NCI-H2107 treated with DMSO at 0.1 percent for 48 hours (cell line): ENCODE measurements around the gene NR3C2.

ENCODE experiments used
- DNase-seq: peaks from one replicate; lab custom pipeline; 2025; ENCODE audit not compliant: unreplicated experiment; lab: John Stamatoyannopoulos, UW

Gene NR3C2

GRCh38 chr4:148081267-148081666 is 360.9 kb downstream of the NR3C2 start:
- no peak for DNase-seq

- no peak for DNase-seq
These were observed 362.3 kb downstream of the NR3C2 start for GRCh38 chr4:148079961-148080360.

DNA sequence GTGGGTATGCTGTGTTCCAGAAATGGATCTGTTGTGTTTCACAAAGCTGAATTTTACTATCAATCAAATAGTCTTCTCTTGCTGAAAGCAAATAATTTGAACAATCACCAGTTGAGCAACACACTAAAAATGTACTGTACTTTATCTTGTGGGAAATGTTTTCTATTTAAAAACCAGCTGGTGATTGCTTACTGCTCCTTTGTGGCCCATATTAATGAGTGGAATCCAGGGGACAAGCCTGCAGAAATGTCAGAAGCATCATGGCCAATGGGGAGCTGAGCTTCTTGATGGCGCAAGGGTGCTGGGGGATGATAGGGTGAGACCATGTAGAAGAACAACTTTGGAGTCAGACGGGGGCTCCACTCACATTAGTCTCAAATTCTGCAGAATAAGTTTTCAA is 364.2 kb downstream of the NR3C2 start:
- no peak for DNase-seq

GRCh38 chr4:148077581-148077980 is 364.6 kb downstream of the NR3C2 start:
- no peak for DNase-seq

GRCh38 chr4:148076964-148077363 is 365.2 kb downstream of the NR3C2 start:
- no peak for DNase-seq

- no peak for DNase-seq
These were observed 366.8 kb downstream of the NR3C2 start for GRCh38 chr4:148075438-148075837.

DNA sequence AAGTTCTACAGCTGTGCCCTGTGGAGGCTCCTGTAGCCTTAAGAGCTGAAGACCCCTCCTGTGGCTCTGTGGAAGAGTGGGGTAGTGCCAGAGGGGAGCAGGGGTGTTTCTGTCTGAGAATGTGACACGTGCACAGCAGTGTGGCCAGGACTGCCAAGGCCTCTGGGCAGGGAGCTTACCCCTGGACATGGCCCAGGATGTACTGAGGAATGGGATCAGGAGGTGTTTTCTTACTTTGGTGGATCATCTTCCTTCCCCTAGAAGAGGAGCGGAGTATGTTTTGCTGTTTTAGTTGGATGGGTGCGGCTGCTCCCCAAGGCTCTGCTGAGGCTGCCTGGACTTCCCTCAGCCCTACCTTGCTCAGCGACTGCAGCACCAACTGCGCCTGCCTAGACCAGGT is 367.8 kb downstream of the NR3C2 start:
- no peak for DNase-seq

GRCh38 chr4:148073349-148073748 is 368.9 kb downstream of the NR3C2 start:
- DNase-seq, result no peak

- no peak for DNase-seq
These were observed 369.4 kb downstream of the NR3C2 start for GRCh38 chr4:148072789-148073188.

DNA sequence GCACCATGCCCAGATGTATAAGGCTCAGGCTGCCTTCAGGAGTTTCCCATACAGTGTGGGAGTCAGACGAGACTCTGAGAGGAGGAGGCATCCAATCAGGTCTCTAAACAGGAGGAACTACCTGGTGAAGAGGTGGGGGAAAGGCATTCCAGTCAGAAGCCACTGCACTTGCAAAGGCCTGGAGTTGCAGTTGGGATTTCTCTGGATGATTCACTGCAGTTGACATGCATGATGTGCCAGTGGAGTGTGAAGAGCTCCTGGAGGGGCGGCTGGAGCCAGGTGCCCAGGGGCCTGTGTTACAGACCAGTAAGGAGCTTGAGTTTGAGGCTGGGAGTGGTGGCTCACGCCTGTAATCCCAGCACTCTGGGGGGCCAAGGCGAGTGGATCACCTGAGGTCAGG is 371.2 kb downstream of the NR3C2 start:
- DNase-seq, result no peak

GRCh38 chr4:148069895-148070178 is 372.4 kb downstream of the NR3C2 start:
- no peak for DNase-seq

DNA sequence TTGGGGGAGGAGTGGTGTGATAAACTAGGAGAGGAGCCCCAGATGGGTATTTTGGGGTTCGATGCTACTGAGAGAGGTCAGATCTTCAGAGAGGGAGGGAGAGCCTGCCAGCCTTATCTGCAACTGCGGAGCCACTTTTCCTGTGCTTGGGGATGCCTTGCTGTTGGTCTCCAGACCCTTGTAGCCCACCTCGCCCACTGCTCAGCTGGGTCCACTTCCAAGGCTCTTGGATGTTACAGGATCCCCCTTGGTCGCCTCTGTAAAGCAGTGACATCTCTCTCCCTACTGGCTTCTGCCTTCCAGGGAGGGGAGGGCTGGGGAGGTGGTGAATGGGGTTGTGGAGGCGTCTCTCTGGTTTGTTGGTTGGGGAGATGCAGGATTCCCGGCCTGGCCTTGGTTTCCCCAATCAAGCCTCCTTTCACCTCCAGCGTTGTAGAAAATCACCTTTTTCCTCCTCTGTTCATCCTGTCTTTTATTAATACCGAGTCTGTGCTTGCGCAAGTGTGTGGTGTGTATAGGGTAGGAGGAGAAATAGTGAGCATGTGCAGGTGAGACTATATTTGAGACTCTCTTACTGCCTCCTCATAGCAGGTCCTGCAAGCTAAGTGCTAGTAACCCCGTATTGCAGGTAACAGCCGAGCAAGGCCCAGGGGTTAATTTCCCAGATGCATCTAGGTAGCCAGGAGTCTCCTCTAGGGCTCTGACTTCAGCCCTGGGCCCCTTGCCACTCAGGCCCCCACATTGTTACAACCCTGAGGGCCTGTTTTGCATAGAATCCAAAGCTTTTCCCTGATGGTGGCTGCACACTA is 372.9 kb downstream of the NR3C2 start:
- DNase-seq, result no peak

- DNase-seq, result no peak
These were observed 373.9 kb downstream of the NR3C2 start for GRCh38 chr4:148068065-148068911.

- DNase-seq, result no peak
These were observed 374.8 kb downstream of the NR3C2 start for GRCh38 chr4:148067301-148067916.

- no peak for DNase-seq
These were observed 377.1 kb downstream of the NR3C2 start for GRCh38 chr4:148065075-148065474.

DNA sequence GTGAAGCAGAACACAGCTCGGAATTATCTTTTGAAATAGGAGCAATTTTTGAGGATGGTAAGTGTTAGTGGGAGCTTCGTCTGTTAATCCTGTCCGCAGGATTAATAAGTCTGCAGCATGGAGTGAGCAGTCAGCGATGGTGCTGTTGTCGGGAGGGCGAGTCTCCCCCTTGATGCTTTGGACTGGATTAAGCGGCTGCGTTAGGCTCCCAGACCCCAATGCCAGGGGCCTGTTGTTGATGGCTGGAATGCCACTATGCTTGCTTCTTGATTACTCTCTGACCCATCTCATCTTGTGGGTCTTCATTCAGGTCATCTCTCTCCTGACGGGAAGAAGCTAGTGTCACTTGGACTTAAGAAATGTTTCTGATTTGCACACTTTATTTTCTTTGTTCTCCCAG is 377.8 kb downstream of the NR3C2 start:
- no peak for DNase-seq

- peak; percentile 52 for DNase-seq
These were observed 379.8 kb downstream of the NR3C2 start for GRCh38 chr4:148062301-148062950.

DNA sequence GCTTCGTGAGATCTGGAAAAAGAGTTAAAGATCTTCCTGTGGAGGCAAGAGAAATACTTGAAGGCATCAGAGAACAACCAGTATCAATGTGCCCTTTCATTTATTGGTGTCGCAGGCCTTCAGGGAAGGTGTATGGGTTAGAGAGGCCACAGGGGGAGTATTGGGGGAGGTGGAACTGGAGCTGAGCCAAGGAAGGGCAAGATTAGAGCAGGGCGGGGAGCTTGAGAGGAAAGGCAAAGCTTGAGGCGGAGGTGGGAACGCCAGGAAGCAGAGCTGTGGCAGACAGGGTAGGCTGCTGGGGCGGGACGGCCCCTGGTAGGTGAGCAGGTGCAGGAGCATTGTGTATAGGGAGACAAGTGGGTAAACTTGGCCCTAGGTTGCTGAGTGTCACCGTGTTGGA is 380.4 kb downstream of the NR3C2 start:
- DNase-seq, result peak; percentile 50

DNA sequence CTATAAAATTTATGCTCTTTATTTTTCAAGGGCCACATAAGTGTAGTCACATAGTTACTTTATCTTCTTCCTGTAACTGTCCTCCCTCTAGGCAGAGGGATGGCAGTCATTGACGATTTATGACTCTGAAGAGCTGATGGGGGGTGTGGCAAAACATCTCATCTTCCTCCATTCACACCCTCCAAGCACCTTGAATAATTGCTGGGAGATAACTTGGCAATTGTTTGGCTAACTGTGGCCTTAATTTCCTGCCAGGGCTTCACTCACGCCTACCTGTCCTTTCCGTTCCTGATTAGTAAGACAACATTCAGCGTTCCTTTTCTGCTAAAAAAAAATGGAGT is 381.1 kb downstream of the NR3C2 start:
- DNase-seq, result no peak

- DNase-seq, result no peak
These were observed 381.7 kb downstream of the NR3C2 start for GRCh38 chr4:148060264-148061140.
